Urothelium cell line (cell line): ENCODE results near the gene SHC3.
"Not testable (repeated sequence)": the region's sequence is repeated elsewhere in the genome, so short reads cannot be mapped to it uniquely, and the experiment has no call there.

Source experiments
- DNase-seq: peaks from one replicate; pipeline ENCODE4 v3.0.0; 2011; ENCODE audit warnings: low spot score, mixed read lengths
- FAIRE-seq: peaks from 2 replicates; lab custom pipeline; 2011; peaks lifted over from hg19 to GRCh38; lab: Jason Lieb, UNC

SHC3 gene, protein sequence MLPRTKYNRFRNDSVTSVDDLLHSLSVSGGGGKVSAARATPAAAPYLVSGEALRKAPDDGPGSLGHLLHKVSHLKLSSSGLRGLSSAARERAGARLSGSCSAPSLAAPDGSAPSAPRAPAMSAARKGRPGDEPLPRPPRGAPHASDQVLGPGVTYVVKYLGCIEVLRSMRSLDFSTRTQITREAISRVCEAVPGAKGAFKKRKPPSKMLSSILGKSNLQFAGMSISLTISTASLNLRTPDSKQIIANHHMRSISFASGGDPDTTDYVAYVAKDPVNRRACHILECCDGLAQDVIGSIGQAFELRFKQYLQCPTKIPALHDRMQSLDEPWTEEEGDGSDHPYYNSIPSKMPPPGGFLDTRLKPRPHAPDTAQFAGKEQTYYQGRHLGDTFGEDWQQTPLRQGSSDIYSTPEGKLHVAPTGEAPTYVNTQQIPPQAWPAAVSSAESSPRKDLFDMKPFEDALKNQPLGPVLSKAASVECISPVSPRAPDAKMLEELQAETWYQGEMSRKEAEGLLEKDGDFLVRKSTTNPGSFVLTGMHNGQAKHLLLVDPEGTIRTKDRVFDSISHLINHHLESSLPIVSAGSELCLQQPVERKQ

GRCh38 chr9:89177944-89178829 lies at the start of gene SHC3:
TSS of gene SHC3 (minus strand) at chr9:89178818. CDS start at chr9:89178460, 358 bp downstream.
- no peak for FAIRE-seq

GRCh38 chr9:89225991-89226471 lies 47.4 kb upstream of the SHC3 start:
- DNase-seq (no peak), FAIRE-seq (no peak)

More at GRCh38 chr9:89177944-89178829, at the start of gene SHC3:
- no peak for DNase-seq

GRCh38 chr9:89225587-89225986 lies 47.0 kb upstream of the SHC3 start:
- FAIRE-seq (no peak), DNase-seq (no peak)

DNA sequence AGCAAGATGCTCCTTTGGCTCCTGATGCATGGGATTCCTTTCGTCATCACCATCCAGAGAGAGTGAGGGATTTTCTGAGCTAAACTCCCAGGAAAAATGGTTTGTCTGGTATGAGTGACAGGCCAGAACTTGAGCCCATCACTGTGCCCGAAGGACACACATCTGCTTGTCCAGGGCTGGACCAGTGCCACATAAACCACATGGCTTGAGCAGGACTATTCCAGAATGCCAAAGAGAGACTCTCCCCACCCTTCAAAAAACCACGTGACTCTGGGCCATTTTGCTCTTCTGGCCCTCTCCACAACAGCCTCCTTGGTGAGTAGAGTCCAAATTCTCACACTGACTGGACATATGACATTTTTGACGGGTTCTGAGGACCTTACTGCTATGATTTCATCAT lies 46.4 kb upstream of the SHC3 start:
- FAIRE-seq: no peak
- no peak for DNase-seq

GRCh38 chr9:89224633-89225032 lies 46.0 kb upstream of the SHC3 start:
- FAIRE-seq (no peak), DNase-seq (no peak)

- DNase-seq (no peak), FAIRE-seq (no peak)
These were observed 44.9 kb upstream of the SHC3 start for GRCh38 chr9:89223396-89223977.

DNA sequence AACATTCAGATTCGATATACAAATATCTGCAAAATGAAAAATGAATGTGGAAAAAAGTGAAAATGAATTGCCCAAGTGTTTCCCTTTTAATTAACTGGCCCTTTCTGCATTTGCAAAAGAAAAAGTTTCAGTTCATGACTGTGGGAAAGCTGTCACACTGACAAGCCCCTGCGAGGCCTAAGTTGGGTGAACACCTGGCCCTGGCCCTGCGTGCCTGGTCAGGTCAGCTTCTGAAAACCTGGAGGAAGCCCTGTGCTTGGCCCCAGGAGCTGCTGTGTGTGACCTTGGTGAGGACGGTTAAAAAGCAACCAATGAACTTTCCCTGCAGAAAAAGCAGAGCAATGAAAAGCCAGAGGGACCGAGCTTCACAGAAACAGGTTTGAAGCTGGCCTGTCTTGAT lies 41.0 kb upstream of the SHC3 start:
- no peak for DNase-seq
- FAIRE-seq: no peak

DNA sequence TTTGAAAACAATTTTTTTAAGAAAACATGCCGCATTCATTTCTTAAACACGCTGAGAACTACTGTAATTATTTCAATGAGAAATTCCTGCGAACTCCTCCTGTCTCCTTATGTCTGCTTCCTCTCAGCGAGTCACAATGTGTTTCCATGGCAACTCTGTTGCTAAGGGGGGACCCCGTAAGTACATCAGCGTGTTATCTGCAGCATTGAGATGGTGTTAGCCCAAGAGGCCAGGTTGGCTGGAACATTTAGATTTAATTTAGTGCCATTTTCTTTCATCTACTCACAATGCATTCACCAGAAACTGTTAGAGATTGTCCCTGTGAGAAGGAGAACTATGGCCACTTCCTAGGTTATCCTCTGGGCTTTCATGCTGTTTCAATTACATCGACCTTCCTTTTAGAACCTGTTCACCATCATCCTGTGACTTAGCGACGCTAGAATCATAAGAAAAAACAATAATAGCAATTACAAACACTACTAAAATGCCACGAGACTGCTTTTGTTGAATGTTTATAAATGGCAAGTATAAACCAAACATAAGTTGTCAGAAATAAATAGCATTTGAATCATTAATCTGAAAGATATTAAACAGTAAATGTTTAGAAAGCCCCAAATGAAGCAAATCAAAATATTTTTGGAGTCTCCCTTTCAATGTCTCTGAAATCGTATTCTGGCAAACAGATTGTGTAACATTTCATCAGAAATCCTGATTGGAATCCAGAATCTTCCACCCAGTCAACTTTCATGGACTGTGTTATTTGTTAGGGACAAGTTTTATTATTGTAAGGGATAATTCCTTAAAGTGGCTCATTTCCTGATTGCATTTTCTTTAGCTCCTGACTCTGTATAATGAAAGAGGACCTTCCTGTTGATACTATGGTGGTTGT lies 39.7 kb upstream of the SHC3 start:
- DNase-seq: no peak
- no peak for FAIRE-seq

GRCh38 chr9:89215342-89215741 lies 36.7 kb upstream of the SHC3 start:
- no peak for DNase-seq
- no peak for FAIRE-seq

GRCh38 chr9:89213396-89213880 lies 34.8 kb upstream of the SHC3 start:
- FAIRE-seq: no peak

DNA sequence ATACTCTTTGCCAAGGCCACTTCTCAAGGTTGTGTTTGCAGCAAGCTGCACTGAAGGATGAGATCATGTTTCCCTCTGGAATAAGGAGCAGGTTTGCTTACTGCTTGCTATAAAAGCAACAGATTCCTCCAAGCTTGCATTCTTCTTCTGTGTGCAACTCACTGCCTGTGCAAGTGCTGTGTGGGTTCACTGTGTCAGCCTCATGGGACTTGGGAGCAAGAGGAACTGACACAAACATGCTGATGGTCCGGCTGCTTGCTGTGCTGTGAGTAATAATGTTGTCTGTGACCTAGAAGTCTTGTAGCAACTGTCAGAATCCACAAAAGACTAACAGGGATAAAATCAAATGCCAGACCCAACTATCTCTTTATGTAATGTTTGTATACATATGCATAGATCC lies 33.6 kb upstream of the SHC3 start:
- FAIRE-seq (no peak), DNase-seq (no peak)

More at GRCh38 chr9:89213396-89213880, 34.8 kb upstream of the SHC3 start:
- no peak for DNase-seq

- FAIRE-seq, DNase-seq: not testable (repeated sequence)
These were observed 30.7 kb upstream of the SHC3 start for GRCh38 chr9:89209311-89209710.

GRCh38 chr9:89207026-89207425 lies 28.4 kb upstream of the SHC3 start:
- FAIRE-seq: no peak
- DNase-seq: no peak

DNA sequence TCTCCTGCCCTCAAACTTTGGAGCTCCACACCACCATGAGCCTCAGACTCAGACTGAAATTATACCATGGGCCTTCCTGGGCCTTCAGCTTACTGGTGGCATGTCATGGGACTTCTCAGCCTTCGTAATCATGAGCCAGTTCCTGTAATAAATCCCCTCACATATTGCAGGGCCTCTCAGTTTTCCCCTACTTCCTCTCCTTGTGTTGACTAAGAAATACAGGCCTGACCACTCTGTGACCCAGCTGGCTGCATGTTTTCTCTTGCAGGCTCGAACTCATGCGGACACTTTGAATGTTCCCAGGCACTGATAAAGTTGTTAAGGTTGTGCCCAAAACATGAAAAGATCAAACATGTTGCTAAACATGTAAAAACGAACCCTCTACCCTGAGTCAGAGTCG lies 26.2 kb upstream of the SHC3 start:
- DNase-seq: no peak
- FAIRE-seq: no peak

GRCh38 chr9:89195131-89195797 lies 16.6 kb upstream of the SHC3 start:
- FAIRE-seq (no peak), DNase-seq (no peak)

DNA sequence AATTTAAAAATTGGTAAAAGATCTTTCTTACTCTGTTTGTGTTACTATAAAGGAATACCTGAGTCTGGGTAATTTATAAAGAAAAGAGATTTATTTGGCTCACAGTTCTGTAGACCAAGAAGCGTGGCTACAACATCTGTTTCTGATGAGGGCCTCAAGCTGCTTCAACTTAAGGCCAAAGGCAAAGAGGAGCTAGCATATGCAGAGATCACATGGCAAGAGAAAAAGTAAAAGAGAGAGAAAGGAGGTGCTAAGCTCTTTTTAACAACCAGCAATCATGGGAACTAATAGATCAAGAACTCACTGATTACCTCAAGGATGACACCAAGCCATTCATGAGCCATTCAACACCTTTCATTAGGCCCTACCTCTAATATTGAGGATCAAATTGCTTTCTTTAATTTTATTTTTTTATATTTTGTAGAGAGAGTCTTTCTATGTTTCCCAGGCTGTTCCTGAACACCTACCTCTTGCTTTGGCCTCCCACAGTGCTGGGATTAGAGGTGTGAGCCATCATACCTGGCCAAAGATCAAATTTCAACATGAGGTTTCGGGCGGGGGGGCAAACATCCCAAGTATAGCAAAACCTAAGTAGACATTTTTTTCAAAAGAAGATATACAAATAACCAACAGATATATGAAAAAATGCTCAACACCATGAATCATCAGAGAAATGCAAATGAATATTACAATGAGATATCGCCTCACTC lies 16.0 kb upstream of the SHC3 start:
- no peak for DNase-seq
- FAIRE-seq: no peak

- DNase-seq (no peak), FAIRE-seq (no peak)
These were observed 12.4 kb upstream of the SHC3 start for GRCh38 chr9:89191004-89191403.

DNA sequence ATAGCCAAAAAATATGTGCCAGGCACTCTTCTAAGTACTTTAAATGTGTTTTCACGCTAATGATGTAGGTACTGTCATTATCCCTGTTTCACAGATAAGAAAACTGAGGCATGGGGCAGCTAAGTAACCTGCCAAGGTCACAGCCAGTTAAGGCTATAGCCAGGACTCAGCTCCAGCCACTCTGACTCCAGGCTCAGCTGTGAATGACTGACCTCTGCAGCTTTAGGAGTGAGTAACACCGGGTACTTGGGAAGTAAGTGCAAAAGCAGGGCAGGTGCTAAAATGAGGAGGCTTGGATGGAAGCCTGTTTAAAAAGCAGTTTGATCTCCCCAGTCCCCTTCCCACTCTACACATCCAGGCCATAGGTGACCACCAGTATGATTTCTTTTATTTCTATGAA lies 10.6 kb upstream of the SHC3 start:
- no peak for FAIRE-seq
- DNase-seq: no peak

GRCh38 chr9:89187950-89188349 lies 9.3 kb upstream of the SHC3 start:
- no peak for FAIRE-seq
- no peak for DNase-seq
